ENCODE data around the gene OR51F1.
"Not testable (repeated sequence)": the region's sequence is repeated elsewhere in the genome, so short reads cannot be mapped to it uniquely, and the experiment has no call there.

OR51F1 gene, protein sequence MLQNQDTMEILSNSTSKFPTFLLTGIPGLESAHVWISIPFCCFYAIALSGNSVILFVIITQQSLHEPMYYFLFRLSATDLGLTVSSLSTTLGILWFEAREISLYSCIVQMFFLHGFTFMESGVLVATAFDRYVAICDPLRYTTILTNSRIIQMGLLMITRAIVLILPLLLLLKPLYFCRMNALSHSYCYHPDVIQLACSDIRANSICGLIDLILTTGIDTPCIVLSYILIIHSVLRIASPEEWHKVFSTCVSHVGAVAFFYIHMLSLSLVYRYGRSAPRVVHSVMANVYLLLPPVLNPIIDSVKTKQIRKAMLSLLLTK

DNA sequence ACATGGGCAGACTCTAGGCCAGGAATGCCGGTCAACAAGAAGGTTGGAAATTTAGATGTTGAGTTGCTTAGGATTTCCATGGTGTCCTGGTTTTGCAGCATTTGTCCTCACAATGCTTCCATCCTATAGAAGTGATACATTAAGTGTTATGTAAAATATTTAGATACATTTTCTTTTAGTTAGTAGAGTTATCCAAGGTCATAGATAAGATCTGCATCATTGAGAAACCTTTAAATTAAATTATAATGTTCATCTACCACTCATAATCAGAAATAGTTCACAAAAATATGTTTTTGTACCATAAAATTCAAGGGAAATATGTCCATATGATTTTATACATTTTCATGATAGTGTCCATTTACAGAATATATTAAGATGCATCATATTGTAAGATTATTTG, at the start of gene OR51F1:
OR51F1 (minus strand) TSS at position 101 of the 400 bp plus-strand sequence; CDS start at position 101, 0 bp downstream.
- no peak for DNase-seq (ENCODE audit: low read depth in 1 of 2, low spot score in 1 of 2)

DNA sequence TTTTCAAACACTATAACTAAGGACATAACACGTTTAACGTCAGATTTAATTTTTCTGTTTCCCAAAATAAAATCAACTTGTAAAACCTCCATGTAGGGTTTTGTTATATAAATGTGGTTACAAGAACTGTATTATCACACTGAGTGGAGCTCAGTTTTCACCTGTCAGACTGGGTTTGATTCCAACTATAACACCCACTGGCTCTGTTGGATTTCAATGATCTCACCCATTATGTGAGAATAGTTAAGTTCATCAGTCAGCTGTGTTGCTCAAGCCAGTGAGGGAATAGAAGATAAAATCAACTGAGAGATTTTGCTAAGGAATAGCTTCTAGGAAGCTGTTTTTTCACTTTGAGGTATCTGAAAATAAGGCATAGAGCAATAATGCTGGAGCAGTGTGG, 39.5 kb upstream of the OR51F1 start:
- no peak for DNase-seq (ENCODE audit: low read depth in 1 of 2, low spot score in 1 of 2)

DNA sequence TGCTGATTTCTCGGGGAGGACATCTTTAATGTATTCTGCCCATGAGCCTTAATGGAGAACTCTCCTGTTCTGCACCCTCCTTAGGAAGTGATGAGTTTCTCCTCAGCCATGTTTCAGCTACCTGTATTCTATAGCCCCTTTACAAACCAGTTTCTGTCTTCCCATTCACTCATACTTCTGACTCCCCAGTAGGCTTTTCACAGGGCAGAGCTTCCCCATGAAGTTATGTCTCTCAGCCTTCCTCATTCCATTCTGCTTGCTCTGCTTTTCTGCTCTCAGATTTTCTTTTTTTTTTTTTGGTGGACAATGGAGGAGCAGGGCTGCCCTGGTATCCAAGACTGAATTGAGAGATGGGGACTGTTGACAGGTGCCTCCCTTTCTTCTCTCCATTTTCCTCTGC, 38.7 kb upstream of the OR51F1 start:
- DNase-seq (ENCODE audit: low read depth in 1 of 2, low spot score in 1 of 2) = no peak

DNA sequence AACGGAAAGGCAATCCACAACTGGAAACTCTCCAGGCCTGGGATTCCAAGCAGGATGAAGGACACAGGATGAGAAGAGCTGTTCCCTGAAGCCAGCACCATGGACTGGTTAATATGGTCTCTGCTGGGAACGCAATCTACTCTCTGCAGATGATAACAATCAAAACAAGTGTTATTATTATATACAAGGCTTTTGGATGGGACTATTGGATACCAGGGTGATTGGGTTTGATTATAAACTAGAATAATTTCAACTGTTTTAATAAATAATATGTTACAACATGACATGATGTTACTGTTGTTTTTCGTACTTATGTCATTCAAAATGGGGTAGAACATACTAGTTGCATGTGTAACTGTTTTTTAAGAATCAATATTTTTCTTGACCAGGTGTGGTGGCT, 34.5 kb upstream of the OR51F1 start, which contains the start of gene OR52R1:
OR52R1 (minus strand) TSS at position 101 of the 400 bp plus-strand sequence; CDS start at position 101, 0 bp downstream.
- no peak for DNase-seq (ENCODE audit: low read depth in 1 of 2, low spot score in 1 of 2)

DNA sequence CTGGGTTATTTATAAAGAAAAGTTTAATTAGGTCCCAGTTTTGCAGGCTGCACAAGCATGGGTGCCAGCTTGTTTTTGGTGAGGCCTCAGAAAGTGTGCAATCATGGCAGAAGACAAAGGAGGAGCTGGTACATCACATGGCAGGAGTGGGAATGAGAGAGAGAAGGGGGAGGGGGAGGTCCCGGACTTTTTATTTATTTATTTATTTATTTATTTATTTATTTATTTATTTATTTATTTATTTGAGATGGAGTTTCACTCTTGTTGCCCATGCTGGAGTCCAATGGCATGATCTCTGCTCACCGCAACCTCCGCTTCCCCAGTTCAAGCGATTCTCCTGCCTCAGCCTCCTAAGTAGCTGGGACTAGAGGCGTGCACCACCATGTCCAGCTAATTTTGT, 31.6 kb upstream of the OR51F1 start:
- not testable (repeated sequence) for DNase-seq (ENCODE audit: low read depth in 1 of 2, low spot score in 1 of 2)

DNA sequence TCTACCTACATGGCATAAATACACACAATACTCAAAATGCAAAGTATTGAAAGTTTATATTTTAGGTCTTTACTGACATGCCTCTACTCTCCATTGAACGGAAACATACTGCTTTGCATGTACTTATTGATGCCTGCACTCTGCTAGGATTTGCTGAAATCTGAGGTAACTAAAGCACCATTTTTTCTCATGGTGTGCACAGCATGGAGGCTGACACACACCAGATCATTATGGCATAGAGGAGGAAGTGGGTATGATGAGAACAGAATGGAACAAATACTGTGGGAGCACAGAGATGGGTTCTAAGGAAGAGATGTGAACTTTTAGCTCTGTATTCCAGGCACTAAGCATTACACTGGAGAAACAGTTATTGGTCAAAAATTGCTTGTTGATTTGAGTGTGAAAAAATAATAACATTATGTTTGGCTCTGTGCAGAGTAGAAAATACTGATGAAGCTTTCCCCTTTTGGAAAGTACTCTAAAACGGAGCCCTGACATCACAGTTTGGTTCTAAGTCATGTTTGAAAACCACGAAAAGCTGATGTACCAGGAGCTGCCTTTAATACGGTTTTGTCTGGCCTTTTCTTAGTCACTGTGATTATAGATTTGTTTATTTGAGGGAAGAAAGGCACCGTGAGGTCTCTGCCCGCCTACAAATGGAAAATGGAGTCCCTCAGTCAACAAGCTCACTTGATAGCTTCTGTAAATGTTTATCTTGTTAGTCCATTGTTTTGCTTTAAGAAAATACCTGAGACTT, 28.9 kb upstream of the OR51F1 start:
- no peak for DNase-seq (ENCODE audit: low read depth in 1 of 2, low spot score in 1 of 2)

DNA sequence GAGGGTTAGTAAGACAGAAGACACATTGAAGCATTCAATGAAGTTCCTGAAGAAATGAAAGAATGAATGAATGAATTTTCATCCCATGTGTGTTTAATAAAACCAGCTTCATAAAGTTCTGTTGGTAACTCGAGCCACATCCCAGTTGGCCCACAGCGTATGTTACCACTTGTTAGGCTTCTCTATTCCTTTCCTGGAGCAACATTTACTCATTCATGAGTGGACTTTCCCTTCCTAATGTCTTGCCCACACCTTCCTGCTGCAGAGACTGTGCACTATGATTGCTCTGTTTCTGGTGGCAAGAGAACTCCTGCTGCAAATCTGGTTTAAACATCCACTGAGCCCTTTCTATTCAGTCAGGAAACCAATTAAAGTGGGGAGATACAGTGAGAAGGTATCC, 27.5 kb upstream of the OR51F1 start:
- DNase-seq (ENCODE audit: low read depth in 1 of 2, low spot score in 1 of 2) = no peak

DNA sequence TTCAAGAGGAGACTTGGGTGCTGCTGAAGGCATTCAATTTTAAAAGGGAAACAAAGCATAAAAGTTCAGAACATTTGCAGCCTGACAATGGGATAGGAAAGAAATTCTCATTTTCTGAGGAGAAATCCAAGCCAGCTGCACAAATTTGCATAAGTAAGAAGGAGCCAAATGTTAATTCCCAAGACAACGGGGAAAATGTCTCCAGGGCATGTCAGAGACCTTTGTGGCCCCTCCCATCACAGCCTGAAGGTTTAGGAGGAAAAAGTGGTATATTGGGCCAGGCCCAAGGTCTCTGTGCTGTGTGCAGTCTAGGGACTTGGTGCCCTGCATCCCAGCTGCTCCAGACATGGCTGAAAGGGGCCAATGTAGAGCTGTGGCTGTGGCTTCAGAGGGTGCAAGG, 12.7 kb upstream of the OR51F1 start:
- DNase-seq (ENCODE audit: low read depth in 1 of 2, low spot score in 1 of 2) = no peak

DNA sequence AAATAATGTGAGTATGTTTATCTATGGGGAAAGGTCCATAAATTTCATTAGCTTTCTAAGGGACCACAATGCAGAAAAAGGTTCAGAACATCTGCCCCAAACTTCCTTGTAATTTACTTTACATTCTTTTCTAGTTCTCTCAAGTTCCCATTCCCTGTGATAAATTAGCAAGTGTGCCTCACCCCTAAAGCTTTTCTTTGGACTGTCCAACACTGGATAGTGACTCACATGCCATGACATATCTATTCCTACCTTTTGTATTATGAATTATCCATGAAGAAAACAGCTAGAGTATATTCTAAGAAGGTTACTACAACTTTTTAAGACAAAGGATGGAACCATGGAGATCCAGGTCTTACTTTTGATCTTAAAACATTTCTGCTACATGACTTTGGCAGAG, 1.6 kb downstream of the OR51F1 start:
- no peak for DNase-seq (ENCODE audit: low read depth in 1 of 2, low spot score in 1 of 2)

DNA sequence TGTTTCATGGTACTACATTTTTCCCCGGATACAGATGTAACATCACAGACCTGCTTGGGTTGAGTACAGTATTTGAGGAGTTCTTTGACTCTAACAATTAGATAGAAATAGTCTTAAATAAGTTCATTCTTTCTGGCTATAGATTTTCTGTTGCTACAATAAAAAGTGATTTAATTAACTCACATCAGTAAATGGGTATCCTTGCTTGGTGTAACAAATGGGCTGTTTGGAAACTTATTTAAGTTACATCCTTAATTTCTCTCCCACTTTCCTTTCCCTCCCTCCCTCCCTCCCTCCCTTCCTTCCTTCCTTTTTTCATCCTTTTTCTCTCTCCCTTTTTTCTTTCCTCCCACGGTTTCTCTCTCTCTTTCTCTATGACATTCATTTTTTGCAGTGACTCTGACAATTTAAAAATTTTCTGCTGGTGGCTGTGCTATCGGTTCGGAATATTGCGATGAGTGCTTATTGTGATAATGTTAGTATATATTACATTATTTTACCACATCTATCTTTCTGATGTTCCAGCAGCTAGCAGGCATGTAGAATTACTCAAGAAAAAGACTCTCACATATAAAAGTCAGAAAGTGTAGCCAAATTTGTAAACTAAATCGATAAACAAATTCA, 3.2 kb downstream of the OR51F1 start:
- no peak for DNase-seq (ENCODE audit: low read depth in 1 of 2, low spot score in 1 of 2)

DNA sequence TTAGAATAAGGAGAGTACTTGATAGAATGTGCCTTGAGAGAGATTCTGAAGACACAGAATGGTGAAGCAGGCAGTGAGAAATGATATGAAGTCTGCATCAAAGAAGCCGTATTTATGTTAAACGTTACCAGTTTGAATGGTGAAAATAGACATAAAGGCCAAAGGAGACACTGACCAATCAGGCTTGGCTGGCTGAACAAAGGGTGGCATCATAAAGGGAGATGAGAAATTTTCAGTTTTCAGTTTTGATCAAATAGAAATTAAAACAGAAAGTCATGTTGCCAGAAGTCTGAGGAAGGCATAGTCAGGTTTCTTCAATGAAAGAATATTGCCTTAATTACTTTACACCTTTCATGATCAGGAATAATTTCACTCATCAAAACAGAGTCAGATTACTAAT, 6.6 kb downstream of the OR51F1 start:
- no peak for DNase-seq (ENCODE audit: low read depth in 1 of 2, low spot score in 1 of 2)

DNA sequence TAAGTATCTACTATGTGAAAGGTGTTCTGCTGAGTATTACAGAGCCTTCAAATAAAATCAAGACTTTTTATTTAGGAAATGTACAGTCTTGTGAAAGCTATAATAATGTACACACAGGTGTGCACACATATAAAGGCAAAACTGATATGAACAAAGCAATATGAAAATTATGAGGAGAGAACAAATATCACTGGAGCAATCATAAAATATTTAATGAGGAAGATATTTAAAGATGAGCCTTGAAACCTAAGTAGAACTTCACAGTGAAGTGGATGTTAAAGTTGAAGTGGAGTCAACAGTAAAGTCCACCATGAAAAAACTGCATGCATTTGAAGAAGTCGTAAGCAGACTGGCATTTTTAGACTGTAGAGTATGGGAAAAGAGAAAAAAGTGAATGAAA, 18.5 kb downstream of the OR51F1 start:
- no peak for DNase-seq (ENCODE audit: low read depth in 1 of 2, low spot score in 1 of 2)

DNA sequence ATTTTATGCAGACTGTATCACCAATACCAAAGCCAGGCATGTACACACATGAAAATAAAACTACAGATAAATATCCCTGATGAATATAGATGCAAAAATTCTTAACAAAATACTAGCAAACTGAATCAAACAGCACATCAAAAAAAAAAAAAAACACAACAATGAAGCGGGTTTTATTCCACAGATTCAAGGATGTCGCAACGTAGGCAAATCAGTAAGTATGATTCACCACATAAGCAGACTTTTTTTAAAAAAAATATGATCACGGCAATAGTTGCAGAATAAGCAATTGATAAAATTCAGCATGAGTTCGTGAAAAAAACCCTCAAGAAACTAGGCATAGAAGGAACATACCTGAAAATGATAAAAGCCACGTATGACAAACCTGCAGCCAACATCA, 21.3 kb downstream of the OR51F1 start:
- no peak for DNase-seq (ENCODE audit: low read depth in 1 of 2, low spot score in 1 of 2)

DNA sequence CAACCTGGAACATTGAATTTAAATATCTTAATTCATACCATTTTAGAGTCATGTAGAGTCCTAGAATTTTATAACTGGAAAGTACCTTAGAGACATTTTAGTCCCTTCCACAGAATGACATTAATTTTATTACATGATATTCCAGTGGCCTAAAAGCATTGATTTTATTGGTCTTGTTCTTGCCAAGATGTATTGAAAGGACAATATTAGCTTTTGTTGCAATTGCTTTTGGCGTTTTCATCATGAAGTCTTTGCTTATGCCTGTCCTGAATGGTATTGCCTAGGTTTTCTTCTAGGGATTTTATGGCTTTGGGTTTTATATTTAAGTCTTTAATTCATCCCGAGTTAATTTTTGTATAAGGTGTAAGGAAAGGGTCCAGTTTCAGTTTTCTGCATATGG, 29.0 kb downstream of the OR51F1 start:
- no peak for DNase-seq (ENCODE audit: low read depth in 1 of 2, low spot score in 1 of 2)

DNA sequence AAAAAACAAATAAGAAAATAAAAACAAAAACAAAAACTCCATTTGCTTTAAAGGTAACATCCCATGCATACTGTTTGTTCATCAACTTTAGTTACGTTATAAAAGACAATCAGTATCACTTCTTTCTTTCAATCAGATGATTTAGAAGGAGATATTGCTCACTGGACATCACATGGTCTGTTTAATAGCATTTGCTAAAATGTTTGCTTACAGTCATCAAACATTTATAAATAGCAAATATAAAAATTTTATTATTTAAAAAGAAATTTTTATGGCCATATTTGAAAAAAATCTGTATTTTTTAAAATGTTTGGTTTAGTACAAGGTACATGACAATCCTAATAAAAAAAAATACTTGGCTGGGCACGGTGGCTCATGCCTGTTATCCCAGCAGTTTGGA, 42.6 kb downstream of the OR51F1 start:
- DNase-seq (ENCODE audit: low read depth in 1 of 2, low spot score in 1 of 2) = no peak

DNA sequence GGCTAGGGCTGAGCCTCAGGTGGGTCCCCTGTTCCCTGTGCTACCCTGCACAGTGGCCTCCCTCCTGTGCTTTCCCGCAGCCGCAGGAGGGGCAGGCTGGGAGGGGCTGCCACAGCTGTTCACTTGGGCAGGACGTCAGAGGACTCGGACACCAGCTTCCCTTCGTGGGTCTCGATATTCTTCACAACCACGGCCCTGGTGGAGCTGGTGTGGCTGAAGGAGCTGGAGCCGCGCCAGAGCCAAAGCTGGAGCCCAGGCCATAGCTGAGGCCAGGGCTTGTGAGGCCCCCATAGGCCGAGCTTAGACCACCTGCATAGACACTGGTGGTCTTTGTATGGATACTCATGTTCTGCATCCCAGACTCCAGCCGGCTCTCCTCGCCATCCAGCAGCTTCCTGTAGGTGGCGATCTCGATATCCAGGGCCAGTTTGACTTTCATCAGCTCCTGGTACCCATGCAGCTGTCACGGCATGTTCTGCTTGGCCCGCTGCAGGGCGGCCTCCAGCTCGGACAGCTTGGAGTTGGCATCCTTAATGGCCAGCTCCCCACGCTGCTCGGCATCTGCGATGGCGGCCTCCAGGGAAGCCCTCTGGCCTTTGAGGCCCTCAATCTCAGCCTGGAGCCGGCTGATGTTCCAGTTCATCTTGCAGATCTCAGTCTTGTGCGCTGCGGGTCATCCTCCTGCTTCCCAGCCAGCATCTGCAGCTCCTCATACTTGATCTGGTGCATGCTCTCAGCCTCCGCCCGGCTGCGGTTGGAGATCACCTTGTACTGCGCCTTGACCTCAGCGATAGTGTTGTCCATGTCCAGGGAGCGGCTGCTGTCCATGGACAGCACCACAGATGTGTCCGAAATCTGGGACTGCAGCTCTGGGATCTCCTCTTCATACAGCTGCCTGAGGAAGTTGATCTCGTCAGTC, 46.9 kb downstream of the OR51F1 start:
- not testable (repeated sequence) for DNase-seq (ENCODE audit: low read depth in 1 of 2, low spot score in 1 of 2)

All from activated CD4-positive, alpha-beta T cell treated with anti-CD3 and anti-CD28 coated beads, Interleukin-2, amount 50 U/mL, for 24 hours (primary cell).